Astrocyte (in vitro differentiated cells and primary cell): ENCODE results near the gene URB1. TPM values are rescaled to one million over a fixed set of nuclear protein-coding genes. Genes with fewer than 3 reads are reported as not detected.
"Not testable (repeated sequence)": the region's sequence is repeated elsewhere in the genome, so short reads cannot be mapped to it uniquely, and the experiment has no call there.

Experiments used
- DNase-seq: peaks from one replicate; pipeline ENCODE4 v3.0.0-alpha.2; 2010; ENCODE audit warnings: low read depth
- FAIRE-seq: peaks from 2 replicates; lab custom pipeline; 2011; peaks lifted over from hg19 to GRCh38; lab: Jason Lieb, UNC
- H2AFZ ChIP-seq: 2 replicates; pipeline ENCODE4 v1.6.0; 2012; ENCODE audit warnings: low read depth, low read length, inconsistent platforms
- H3K27ac ChIP-seq: 2 replicates; pipeline ENCODE4 v1.5.1; 2011; ENCODE audit warnings: low read depth, low read length, inconsistent platforms
- H3K27me3 ChIP-seq: 2 replicates; pipeline ENCODE4 v1.6.0; 2011; ENCODE audit warnings: low read length, inconsistent platforms; ENCODE audit not compliant: insufficient read depth
- H3K36me3 ChIP-seq: 2 replicates; pipeline ENCODE4 v1.5.1; 2011; ENCODE audit warnings: low read length, inconsistent platforms; ENCODE audit not compliant: insufficient read depth
- H3K4me1 ChIP-seq: 2 replicates; pipeline ENCODE4 v1.5.1; 2011; ENCODE audit warnings: low read length, inconsistent platforms; ENCODE audit not compliant: insufficient read depth
- H3K4me2 ChIP-seq: 2 replicates; pipeline ENCODE4 v1.6.0; 2012; ENCODE audit warnings: low read length, inconsistent platforms
- H3K4me3 ChIP-seq: 2 replicates; pipeline ENCODE4 v1.5.1; 2011; ENCODE audit warnings: low read depth, mild to moderate bottlenecking, low read length, inconsistent platforms; ENCODE audit not compliant: insufficient read depth
- H3K79me2 ChIP-seq: 2 replicates; pipeline ENCODE4 v1.6.0; 2012; ENCODE audit warnings: mild to moderate bottlenecking, low read length, inconsistent platforms; ENCODE audit not compliant: insufficient read depth
- H3K9ac ChIP-seq: 2 replicates; pipeline ENCODE4 v1.6.0; 2012; ENCODE audit warnings: mild to moderate bottlenecking, low read length, inconsistent platforms
- H3K9me3 ChIP-seq: 2 replicates; pipeline ENCODE4 v1.5.1; 2012; ENCODE audit warnings: low read depth, mild to moderate bottlenecking, low read length, inconsistent platforms; ENCODE audit not compliant: insufficient read depth
- H4K20me1 ChIP-seq: 2 replicates; pipeline ENCODE4 v1.6.0; 2012; ENCODE audit warnings: low read length, inconsistent platforms; ENCODE audit not compliant: insufficient read depth
- H3K27ac Mint-ChIP-seq: one replicate; pipeline ENCODE4 v1.8.0; 2021; ENCODE audit warnings: mild to moderate bottlenecking, mixed read lengths; ENCODE audit not compliant: unreplicated experiment
- H3K27me3 Mint-ChIP-seq: one replicate; pipeline ENCODE4 v1.8.0; 2021; ENCODE audit warnings: low read depth, mixed read lengths; ENCODE audit not compliant: unreplicated experiment
- H3K36me3 Mint-ChIP-seq: one replicate; pipeline ENCODE4 v1.8.0; 2021; ENCODE audit warnings: low read depth, mixed read lengths; ENCODE audit not compliant: unreplicated experiment
- H3K4me1 Mint-ChIP-seq: one replicate; pipeline ENCODE4 v1.8.0; 2021; ENCODE audit warnings: low read depth, mixed read lengths; ENCODE audit not compliant: unreplicated experiment
- H3K4me3 Mint-ChIP-seq: one replicate; pipeline ENCODE4 v1.8.0; 2021; ENCODE audit warnings: mild to moderate bottlenecking, moderate library complexity, mixed read lengths; ENCODE audit not compliant: unreplicated experiment
- H3K9me3 Mint-ChIP-seq: one replicate; pipeline ENCODE4 v1.8.0; 2021; ENCODE audit warnings: mild to moderate bottlenecking, mixed read lengths; ENCODE audit not compliant: unreplicated experiment
- EZH2 ChIP-seq: IDR thresholded peaks from 2 replicates; pipeline ENCODE4 v1.6.1; 2012; ENCODE audit warnings: mild to moderate bottlenecking, low read length, inconsistent platforms; ENCODE audit not compliant: insufficient read depth
- total RNA-seq: library from RNA; stranded (reverse); gene quantifications from 2 replicates; pipeline ENCODE4 v1.2.1, GENCODE V29; 2021
- TF ChIP-seq, protein P1 (sequence below): IDR thresholded peaks from 2 replicates; pipeline ENCODE4 v1.5.1; 2011; ENCODE audit warnings: low read depth, mild to moderate bottlenecking, inconsistent platforms, low read length, moderate library complexity; ENCODE audit not compliant: insufficient read depth

The URB1 gene
- total RNA-seq, 1 donor from 2014 or later = 19.2 TPM

GRCh38 chr21:32392299-32392879, 423 bp downstream of the URB1 start:
- Mint-ChIP-seq H3K4me3 (peak overlapping the region; percentile 91), H3K27ac (no peak overlapping the region), H3K27me3 (peaks cover 4% of the 10 kb centered on the region), H3K4me1 (peaks cover 27% of the 10 kb centered on the region), H3K36me3 (peaks cover 4% of the 10 kb centered on the region), H3K9me3 (peaks cover 3% of the 10 kb centered on the region)
- peak overlapping the region; percentile 88 for H3K4me3 ChIP-seq
- DNase-seq (no peak), FAIRE-seq (no peak)
- H2AFZ ChIP-seq = peak overlapping the region; percentile 68
- TF ChIP-seq EZH2 = no peak
- TF ChIP-seq, protein P1, sequence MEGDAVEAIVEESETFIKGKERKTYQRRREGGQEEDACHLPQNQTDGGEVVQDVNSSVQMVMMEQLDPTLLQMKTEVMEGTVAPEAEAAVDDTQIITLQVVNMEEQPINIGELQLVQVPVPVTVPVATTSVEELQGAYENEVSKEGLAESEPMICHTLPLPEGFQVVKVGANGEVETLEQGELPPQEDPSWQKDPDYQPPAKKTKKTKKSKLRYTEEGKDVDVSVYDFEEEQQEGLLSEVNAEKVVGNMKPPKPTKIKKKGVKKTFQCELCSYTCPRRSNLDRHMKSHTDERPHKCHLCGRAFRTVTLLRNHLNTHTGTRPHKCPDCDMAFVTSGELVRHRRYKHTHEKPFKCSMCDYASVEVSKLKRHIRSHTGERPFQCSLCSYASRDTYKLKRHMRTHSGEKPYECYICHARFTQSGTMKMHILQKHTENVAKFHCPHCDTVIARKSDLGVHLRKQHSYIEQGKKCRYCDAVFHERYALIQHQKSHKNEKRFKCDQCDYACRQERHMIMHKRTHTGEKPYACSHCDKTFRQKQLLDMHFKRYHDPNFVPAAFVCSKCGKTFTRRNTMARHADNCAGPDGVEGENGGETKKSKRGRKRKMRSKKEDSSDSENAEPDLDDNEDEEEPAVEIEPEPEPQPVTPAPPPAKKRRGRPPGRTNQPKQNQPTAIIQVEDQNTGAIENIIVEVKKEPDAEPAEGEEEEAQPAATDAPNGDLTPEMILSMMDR = no peak
- H3K27me3 ChIP-seq = no peaks in the 10 kb centered on the region
- no peaks in the 10 kb centered on the region for H3K9me3 ChIP-seq
- H3K9ac ChIP-seq = peak overlapping the region; percentile 85
- H3K4me2 ChIP-seq = peak overlapping the region; percentile 87
- peaks cover 53% of the 10 kb centered on the region for H3K79me2 ChIP-seq
- H3K4me1 ChIP-seq = peaks cover 27% of the 10 kb centered on the region
- peak overlapping the region; percentile 34 for H3K27ac ChIP-seq
- H3K36me3 ChIP-seq = no peaks in the 10 kb centered on the region
- H4K20me1 ChIP-seq = peaks cover 38% of the 10 kb centered on the region

- Mint-ChIP-seq H3K4me1 (peaks cover 27% of the 10 kb centered on the region), H3K4me3 (peak overlapping the region; percentile 91), H3K27ac (no peak overlapping the region), H3K9me3 (peaks cover 3% of the 10 kb centered on the region), H3K36me3 (peaks cover 4% of the 10 kb centered on the region), H3K27me3 (peaks cover 4% of the 10 kb centered on the region)
- H3K36me3 ChIP-seq = no peaks in the 10 kb centered on the region
- TF ChIP-seq, protein P1 = no peak
- no peak for TF ChIP-seq EZH2
- H3K9me3 ChIP-seq = no peaks in the 10 kb centered on the region
- peak overlapping the region; percentile 85 for H3K9ac ChIP-seq
- peaks cover 60% of the 10 kb centered on the region for H3K79me2 ChIP-seq
- DNase-seq = no peak
- peak overlapping the region; percentile 87 for H3K4me2 ChIP-seq
- no peak overlapping the region for H3K27ac ChIP-seq
- no peak for FAIRE-seq
- H2AFZ ChIP-seq = no peak overlapping the region
- H3K4me3 ChIP-seq = peak overlapping the region; percentile 88
- peaks cover 27% of the 10 kb centered on the region for H3K4me1 ChIP-seq
- H4K20me1 ChIP-seq = peaks cover 44% of the 10 kb centered on the region
- no peaks in the 10 kb centered on the region for H3K27me3 ChIP-seq
Observed at GRCh38 chr21:32391755-32392154, 1.1 kb downstream of the URB1 start.

DNA sequence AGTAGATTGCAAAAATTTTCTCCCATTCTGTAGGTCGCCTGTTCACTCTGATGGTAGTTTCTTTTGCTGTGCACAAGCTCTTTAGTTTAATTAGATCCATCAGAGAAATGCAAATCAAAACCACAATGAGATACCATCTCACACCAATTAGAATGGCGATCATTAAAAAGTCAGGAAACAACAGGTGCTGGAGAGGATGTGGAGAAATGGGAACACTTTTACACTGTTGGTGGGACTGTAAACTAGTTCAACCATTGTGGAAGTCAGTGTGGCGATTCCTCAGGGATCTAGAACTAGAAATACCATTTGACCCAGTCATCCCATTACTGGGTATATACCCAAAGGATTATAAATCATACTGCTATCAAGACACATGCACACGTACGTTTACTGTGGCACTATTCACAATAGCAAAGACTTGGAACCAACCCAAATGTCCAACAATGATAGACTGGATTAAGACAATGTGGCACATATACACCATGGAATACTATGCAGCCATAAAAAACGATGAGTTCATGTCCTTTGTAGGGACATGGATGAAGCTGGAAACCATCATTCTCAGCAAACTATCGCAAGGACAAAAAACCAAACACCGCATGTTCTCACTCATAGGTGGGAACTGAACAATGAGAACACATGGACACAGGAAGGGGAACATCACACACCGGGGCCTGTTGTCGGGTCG, 2.1 kb downstream of the URB1 start:
- not testable (repeated sequence) for H3K36me3 Mint-ChIP-seq, H2AFZ ChIP-seq, H3K27ac ChIP-seq, H3K9ac ChIP-seq, H3K36me3 ChIP-seq, FAIRE-seq, H3K9me3 ChIP-seq, H3K27ac Mint-ChIP-seq, H3K27me3 ChIP-seq, H3K4me2 ChIP-seq, H3K4me3 Mint-ChIP-seq, H3K4me3 ChIP-seq, DNase-seq, H3K27me3 Mint-ChIP-seq, H3K9me3 Mint-ChIP-seq
- Histone ChIP-seq H3K4me1 (peaks cover 30% of the 10 kb centered on the region), H4K20me1 (peaks cover 55% of the 10 kb centered on the region), H3K79me2 (peaks cover 70% of the 10 kb centered on the region)
- H3K4me1 Mint-ChIP-seq = peaks cover 27% of the 10 kb centered on the region
